ENCODE results near the gene FLT1. TPM values are rescaled to one million over a fixed set of nuclear protein-coding genes. Genes with fewer than 3 reads are reported as not detected.

FLT1 gene
- total RNA-seq, 2 donors from 2014 or later = 12.3 to 44.6 TPM

- Histone ChIP-seq H3K27ac (no peak overlapping the region), H3K4me1 (ENCODE audit: control insufficient read depth in 1 of 2, low read depth in 2 of 2) (peaks cover 7 to 23% of the 10 kb centered on the region in 2 donors), H3K36me3 (no peaks in the 10 kb centered on the region), H3K27me3 (replicated peaks; ENCODE audit: insufficient read depth) (no peaks in the 10 kb centered on the region), H3K9me3 (no peaks in the 10 kb centered on the region), H3K4me3 (no peak overlapping the region)
- DNase-seq (ENCODE audit: low spot score) (no peak), ATAC-seq (ENCODE audit: insufficient number of reproducible peaks, low FRiP score, low read depth) (no peak)
- TF ChIP-seq, protein P1, sequence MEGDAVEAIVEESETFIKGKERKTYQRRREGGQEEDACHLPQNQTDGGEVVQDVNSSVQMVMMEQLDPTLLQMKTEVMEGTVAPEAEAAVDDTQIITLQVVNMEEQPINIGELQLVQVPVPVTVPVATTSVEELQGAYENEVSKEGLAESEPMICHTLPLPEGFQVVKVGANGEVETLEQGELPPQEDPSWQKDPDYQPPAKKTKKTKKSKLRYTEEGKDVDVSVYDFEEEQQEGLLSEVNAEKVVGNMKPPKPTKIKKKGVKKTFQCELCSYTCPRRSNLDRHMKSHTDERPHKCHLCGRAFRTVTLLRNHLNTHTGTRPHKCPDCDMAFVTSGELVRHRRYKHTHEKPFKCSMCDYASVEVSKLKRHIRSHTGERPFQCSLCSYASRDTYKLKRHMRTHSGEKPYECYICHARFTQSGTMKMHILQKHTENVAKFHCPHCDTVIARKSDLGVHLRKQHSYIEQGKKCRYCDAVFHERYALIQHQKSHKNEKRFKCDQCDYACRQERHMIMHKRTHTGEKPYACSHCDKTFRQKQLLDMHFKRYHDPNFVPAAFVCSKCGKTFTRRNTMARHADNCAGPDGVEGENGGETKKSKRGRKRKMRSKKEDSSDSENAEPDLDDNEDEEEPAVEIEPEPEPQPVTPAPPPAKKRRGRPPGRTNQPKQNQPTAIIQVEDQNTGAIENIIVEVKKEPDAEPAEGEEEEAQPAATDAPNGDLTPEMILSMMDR (IDR thresholded peaks at IDR 0.05) = no peak
Observed at GRCh38 chr13:28535734-28536133, 40.8 kb upstream of the FLT1 start.

DNA sequence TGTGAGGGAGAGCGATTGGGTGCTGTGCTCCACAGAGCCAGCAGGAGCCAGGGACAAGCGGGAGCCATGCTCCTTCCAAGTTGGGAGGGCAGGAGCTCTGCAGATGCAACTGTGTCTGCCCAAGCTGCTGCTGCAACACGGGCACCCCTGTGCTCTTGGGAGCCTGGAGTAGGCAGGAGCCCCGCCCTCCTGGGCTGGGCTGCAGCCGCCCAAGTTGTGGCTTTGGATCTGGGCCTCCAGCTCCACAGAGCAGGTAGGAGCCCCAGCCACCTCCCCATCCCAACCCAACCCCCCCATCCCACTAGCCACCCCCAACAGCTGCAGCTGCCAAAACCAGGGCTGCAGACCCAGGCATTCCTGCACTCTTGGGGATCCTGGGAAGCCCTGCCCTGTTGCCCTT lies 39.9 kb upstream of the FLT1 start:
- no peaks in the 10 kb centered on the region for H3K9me3 ChIP-seq
- no peaks in the 10 kb centered on the region for H3K27me3 ChIP-seq (replicated peaks; ENCODE audit: insufficient read depth)
- no peak overlapping the region for H3K4me3 ChIP-seq
- H3K4me1 ChIP-seq (ENCODE audit: control insufficient read depth in 1 of 2, low read depth in 2 of 2) = peaks cover 7 to 25% of the 10 kb centered on the region in 2 donors
- ATAC-seq (ENCODE audit: insufficient number of reproducible peaks, low FRiP score, low read depth) = no peak
- TF ChIP-seq, protein P1 (IDR thresholded peaks at IDR 0.05) = no peak
- no peaks in the 10 kb centered on the region for H3K36me3 ChIP-seq
- DNase-seq (ENCODE audit: low spot score) = no peak
- no peak overlapping the region for H3K27ac ChIP-seq

- H3K27me3 ChIP-seq (replicated peaks; ENCODE audit: insufficient read depth) = no peaks in the 10 kb centered on the region
- no peak for ATAC-seq (ENCODE audit: insufficient number of reproducible peaks, low FRiP score, low read depth)
- TF ChIP-seq, protein P1 (IDR thresholded peaks at IDR 0.05) = no peak
Observed at GRCh38 chr13:28534210-28534609, 39.3 kb upstream of the FLT1 start.

GRCh38 chr13:28533441-28534166 lies 38.7 kb upstream of the FLT1 start:
- peaks cover 7 to 25% of the 10 kb centered on the region in 2 donors for H3K4me1 ChIP-seq (ENCODE audit: control insufficient read depth in 1 of 2, low read depth in 2 of 2)
- no peak overlapping the region for H3K4me3 ChIP-seq
- no peaks in the 10 kb centered on the region for H3K9me3 ChIP-seq
- DNase-seq (ENCODE audit: low spot score) = no peak
- TF ChIP-seq, protein P1 (IDR thresholded peaks at IDR 0.05) = no peak
- H3K36me3 ChIP-seq = no peaks in the 10 kb centered on the region
- no peak overlapping the region for H3K27ac ChIP-seq
- H3K27me3 ChIP-seq (replicated peaks; ENCODE audit: insufficient read depth) = no peaks in the 10 kb centered on the region
- no peak for ATAC-seq (ENCODE audit: insufficient number of reproducible peaks, low FRiP score, low read depth)

More at GRCh38 chr13:28534210-28534609, 39.3 kb upstream of the FLT1 start:
- DNase-seq (ENCODE audit: low spot score) = no peak
- no peak overlapping the region for H3K27ac ChIP-seq
- H3K4me3 ChIP-seq = no peak overlapping the region
- H3K4me1 ChIP-seq (ENCODE audit: control insufficient read depth in 1 of 2, low read depth in 2 of 2) = peaks cover 7 to 25% of the 10 kb centered on the region in 2 donors
- no peaks in the 10 kb centered on the region for H3K36me3 ChIP-seq
- H3K9me3 ChIP-seq = no peaks in the 10 kb centered on the region

- Histone ChIP-seq H3K27ac (no peak overlapping the region), H3K4me3 (peak overlapping the region; percentile 69), H3K4me1 (ENCODE audit: control insufficient read depth in 1 of 2, low read depth in 2 of 2) (peaks cover 7 to 25% of the 10 kb centered on the region in 2 donors), H3K36me3 (no peaks in the 10 kb centered on the region), H3K9me3 (no peaks in the 10 kb centered on the region), H3K27me3 (replicated peaks; ENCODE audit: insufficient read depth) (no peaks in the 10 kb centered on the region)
- DNase-seq (ENCODE audit: low spot score) (no peak), ATAC-seq (ENCODE audit: insufficient number of reproducible peaks, low FRiP score, low read depth) (no peak)
- TF ChIP-seq, protein P1 (IDR thresholded peaks at IDR 0.05) = no peak
Observed at GRCh38 chr13:28533125-28533436, 38.2 kb upstream of the FLT1 start.
